Liver (tissue), 9 donors: ENCODE data around the gene ZNF664. TPM values are rescaled to one million over a fixed set of nuclear protein-coding genes. Genes with fewer than 3 reads are reported as not detected.

ENCODE experiments used
- DNase-seq: peaks from one replicate; pipeline ENCODE4 v3.0.0-alpha.2; 2017; ENCODE audit warnings: low spot score
- H3K27ac ChIP-seq, 2 donors: one replicate each; pipeline ENCODE4 v1.7.0; 2013; ENCODE audit warnings: inconsistent platforms in 2 of 2, low read length in 2 of 2, control low read depth in 1 of 2, low read depth in 1 of 2, mild to moderate bottlenecking in 1 of 2
- H3K27me3 ChIP-seq, 4 donors: one replicate each; pipeline versions ENCODE4 v1.6.1 to v1.7.0; 2013; ENCODE audit warnings: low read length in 3 of 4, inconsistent platforms in 1 of 4, mild to moderate bottlenecking in 1 of 4, moderate library complexity in 1 of 4; ENCODE audit not compliant: control insufficient read depth in 4 of 4, insufficient read depth in 4 of 4
- H3K36me3 ChIP-seq, 4 donors: one replicate each; pipeline versions ENCODE4 v1.6.1 to v1.7.0; 2013; ENCODE audit warnings: low read length in 3 of 4, mild to moderate bottlenecking in 3 of 4, low read depth in 1 of 4, moderate library complexity in 1 of 4; ENCODE audit not compliant: control insufficient read depth in 4 of 4, insufficient read depth in 3 of 4
- H3K4me1 ChIP-seq, 4 donors: one replicate each; pipeline versions ENCODE4 v1.6.1 to v1.7.0; 2013; ENCODE audit warnings: low read length in 3 of 4, mild to moderate bottlenecking in 3 of 4, moderate library complexity in 1 of 4; ENCODE audit not compliant: control insufficient read depth in 4 of 4, insufficient read depth in 4 of 4
- H3K4me3 ChIP-seq, 3 donors: one replicate each; pipeline versions ENCODE4 v1.6.1 to v1.7.0; 2013; ENCODE audit warnings: low read length in 3 of 3, control low read depth in 1 of 3, low read depth in 1 of 3, mild to moderate bottlenecking in 1 of 3
- H3K9ac ChIP-seq, 2 donors: one replicate each; pipeline ENCODE4 v1.7.0; 2013; ENCODE audit warnings: low read length in 2 of 2, mild to moderate bottlenecking in 2 of 2, moderate library complexity in 2 of 2, control low read depth in 1 of 2, low read depth in 1 of 2
- H3K9me3 ChIP-seq, 4 donors: one replicate each; pipeline versions ENCODE4 v1.6.1 to v1.7.0; 2013; ENCODE audit warnings: low read length in 3 of 4; ENCODE audit not compliant: control insufficient read depth in 4 of 4
- CTCF ChIP-seq: fragments of 150-350 bp; IDR thresholded peaks from 2 replicates; pipeline ENCODE4 v1.5.1; 2017; ENCODE audit warnings: improper control_type of control experiment, low read depth, low read length; ENCODE audit not compliant: missing input control
- EGR1 ChIP-seq, 2 donors: IDR thresholded peaks; 2 replicates each; pipeline ENCODE4 v1.6.1; 2016 to 2018; ENCODE audit warnings: antibody characterized with exemption in 2 of 2, low read depth in 2 of 2
- FOXA1 ChIP-seq: IDR thresholded peaks from 2 replicates; pipeline ENCODE4 v1.6.1; 2016; ENCODE audit warnings: antibody characterized with exemption
- FOXA2 ChIP-seq: IDR thresholded peaks from 2 replicates; pipeline ENCODE4 v1.6.1; 2016; ENCODE audit warnings: antibody characterized with exemption
- GABPA ChIP-seq, 2 donors: IDR thresholded peaks in 1 of 2; conservative IDR thresholded peaks in 1 of 2; 2 replicates each; pipeline ENCODE4 v1.6.1; 2016; ENCODE audit warnings: antibody characterized with exemption in 2 of 2, mild to moderate bottlenecking in 1 of 2, moderate library complexity in 1 of 2
- HNF4A ChIP-seq, 2 donors: conservative IDR thresholded peaks; 2 replicates each; pipeline ENCODE4 v1.6.1; 2016; ENCODE audit warnings: antibody characterized with exemption in 2 of 2, mild to moderate bottlenecking in 2 of 2
- HNF4G ChIP-seq: IDR thresholded peaks from 2 replicates; pipeline ENCODE4 v1.6.1; 2016; ENCODE audit warnings: antibody characterized with exemption
- JUND ChIP-seq, 2 donors: IDR thresholded peaks; 2 replicates each; pipeline ENCODE4 v1.6.1; 2016; ENCODE audit warnings: antibody characterized with exemption in 2 of 2
- RAD21 ChIP-seq, 2 donors: IDR thresholded peaks; 2 replicates each; pipeline ENCODE4 v1.6.1; 2016; ENCODE audit warnings: antibody characterized with exemption in 2 of 2, mild to moderate bottlenecking in 2 of 2
- RXRA ChIP-seq, 2 donors: IDR thresholded peaks; 2 replicates each; pipeline ENCODE4 v1.6.1; 2017 to 2018; ENCODE audit warnings: antibody characterized with exemption in 2 of 2, mild to moderate bottlenecking in 1 of 2
- SP1 ChIP-seq: IDR thresholded peaks from 2 replicates; pipeline ENCODE4 v1.6.1; 2018; ENCODE audit warnings: antibody characterized with exemption, mild to moderate bottlenecking
- TAF1 ChIP-seq: conservative IDR thresholded peaks from 2 replicates; pipeline ENCODE4 v1.6.1; 2016; ENCODE audit warnings: antibody characterized with exemption, mild to moderate bottlenecking
- YY1 ChIP-seq: IDR thresholded peaks from 2 replicates; pipeline ENCODE4 v1.6.1; 2016; ENCODE audit warnings: antibody characterized with exemption, mild to moderate bottlenecking
- ZBTB33 ChIP-seq: IDR thresholded peaks from 2 replicates; pipeline ENCODE4 v1.6.1; 2016; ENCODE audit warnings: antibody characterized with exemption
- WGBS: extraction: QIAGEN DNeasy Blood & Tissue Kit; methylation state at CpG from one replicate; pipeline ENCODE4 v1.1.7; 2013; 5-methylcytosine and 5-hydroxymethylcytosine counted together
- polyA plus RNA-seq, 2 donors: library from polyadenylated mRNA; stranded (reverse) in 1 of 2; unstranded in 1 of 2; fragments of 200-250 nt in 1 of 2; fragments of >200 nt in 1 of 2; fragmentation: Nextera tagmentation in 1 of 2; extraction: Ambion mirVana in 1 of 2; gene quantifications; one replicate each; pipeline versions ENCODE4 v1.2.1 to v1.2.3, GENCODE V29; 2013 to 2015
- total RNA-seq, 2 donors: library from RNA; depleted of rRNA; stranded (reverse); fragments of >200 nt; gene quantifications; one replicate each; pipeline ENCODE4 v1.2.3, GENCODE V29; 2014
- TF ChIP-seq, protein P1 (sequence below): IDR thresholded peaks from 2 replicates; pipeline ENCODE4 v1.6.1; 2016; ENCODE audit warnings: antibody characterized with exemption
- TF ChIP-seq, protein P2 (sequence below): IDR thresholded peaks from 2 replicates; pipeline ENCODE4 v1.6.1; 2016; ENCODE audit warnings: antibody characterized with exemption
- TF ChIP-seq, protein P3 (sequence below): IDR thresholded peaks from 2 replicates; pipeline ENCODE4 v1.6.1; 2016; ENCODE audit warnings: antibody characterized with exemption, mild to moderate bottlenecking
- donor health status: healthy.
- donor health status: healthy.
- donor health status: healthy.
- donor health status: healthy.
- donor health status: healthy.

ZNF664 gene
- total and polyA plus RNA-seq, 4 donors: 7.2 to 40.3 (median 29.6) TPM

DNA sequence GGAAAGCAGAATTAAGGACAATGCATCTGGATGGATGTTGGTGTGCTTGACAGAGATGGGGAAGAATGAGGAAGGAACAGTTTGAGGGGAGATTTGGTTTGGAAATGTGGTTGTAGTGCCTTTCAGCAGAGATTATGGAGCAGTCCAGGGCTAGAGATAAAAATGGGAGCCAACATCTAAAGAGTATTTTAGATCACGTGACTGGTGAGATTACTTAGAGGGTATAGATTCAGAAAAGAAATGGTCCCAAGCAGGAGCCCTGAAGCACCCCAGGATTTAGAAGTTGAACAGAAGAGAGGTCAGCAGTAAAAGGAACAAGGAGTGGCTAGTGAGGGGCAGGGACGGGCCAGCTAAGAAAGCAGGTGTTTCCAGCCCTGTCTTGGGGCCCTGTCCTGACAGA lies 29.6 kb downstream of the ZNF664 start:
- DNase-seq: no peak
- Histone ChIP-seq H3K27ac (no peak overlapping the region), H3K36me3 (peaks cover 2 to 13% (median 7%) of the 10 kb centered on the region in 4 donors), H3K27me3 (no peaks in the 10 kb centered on the region), H3K4me3 (no peak overlapping the region), H3K4me1 (peaks cover 3 to 10% (median 7%) of the 10 kb centered on the region in 4 donors), H3K9ac (no peak overlapping the region), H3K9me3 (no peaks in the 10 kb centered on the region)
- 72% methylated on average over 2 of the region's 2 CpGs for WGBS
- no peak for TF ChIP-seq RXRA (IDR thresholded peaks at IDR 0.05)

GRCh38 chr12:124004233-124004875 lies 31.3 kb downstream of the ZNF664 start:
- no peak overlapping the region for H3K9ac ChIP-seq
- WGBS: 96% methylated on average over 9 of the region's 9 CpGs
- no peaks in the 10 kb centered on the region for H3K9me3 ChIP-seq
- no peaks in the 10 kb centered on the region for H3K27me3 ChIP-seq
- no peak overlapping the region for H3K4me3 ChIP-seq
- peaks cover 0 to 11% (median 5%) of the 10 kb centered on the region in 4 donors for H3K36me3 ChIP-seq
- H3K27ac ChIP-seq: no peak overlapping the region
- TF ChIP-seq HNF4G (no peak), EGR1 (IDR thresholded peaks at IDR 0.05; ENCODE audit: low read depth in 2 of 2) (no peak), RAD21 (IDR thresholded peaks at IDR 0.05) (no peak), JUND (IDR thresholded peaks at IDR 0.05) (no peak), GABPA (IDR thresholded peaks at IDR 0.05 in 1 of 2, conservative IDR thresholded peaks at IDR 0.05 in 1 of 2) (no peak), RXRA (IDR thresholded peaks at IDR 0.05) (no peak), TAF1 (no peak), YY1 (no peak), FOXA1 (no peak), SP1 (no peak), CTCF (no peak), FOXA2 (no peak), ZBTB33 (no peak), HNF4A (conservative IDR thresholded peaks at IDR 0.05) (no peak)
- TF ChIP-seq, protein P1, sequence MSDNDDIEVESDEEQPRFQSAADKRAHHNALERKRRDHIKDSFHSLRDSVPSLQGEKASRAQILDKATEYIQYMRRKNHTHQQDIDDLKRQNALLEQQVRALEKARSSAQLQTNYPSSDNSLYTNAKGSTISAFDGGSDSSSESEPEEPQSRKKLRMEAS: no peak
- TF ChIP-seq, protein P2, sequence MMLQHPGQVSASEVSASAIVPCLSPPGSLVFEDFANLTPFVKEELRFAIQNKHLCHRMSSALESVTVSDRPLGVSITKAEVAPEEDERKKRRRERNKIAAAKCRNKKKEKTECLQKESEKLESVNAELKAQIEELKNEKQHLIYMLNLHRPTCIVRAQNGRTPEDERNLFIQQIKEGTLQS: no peak
- TF ChIP-seq, protein P3, sequence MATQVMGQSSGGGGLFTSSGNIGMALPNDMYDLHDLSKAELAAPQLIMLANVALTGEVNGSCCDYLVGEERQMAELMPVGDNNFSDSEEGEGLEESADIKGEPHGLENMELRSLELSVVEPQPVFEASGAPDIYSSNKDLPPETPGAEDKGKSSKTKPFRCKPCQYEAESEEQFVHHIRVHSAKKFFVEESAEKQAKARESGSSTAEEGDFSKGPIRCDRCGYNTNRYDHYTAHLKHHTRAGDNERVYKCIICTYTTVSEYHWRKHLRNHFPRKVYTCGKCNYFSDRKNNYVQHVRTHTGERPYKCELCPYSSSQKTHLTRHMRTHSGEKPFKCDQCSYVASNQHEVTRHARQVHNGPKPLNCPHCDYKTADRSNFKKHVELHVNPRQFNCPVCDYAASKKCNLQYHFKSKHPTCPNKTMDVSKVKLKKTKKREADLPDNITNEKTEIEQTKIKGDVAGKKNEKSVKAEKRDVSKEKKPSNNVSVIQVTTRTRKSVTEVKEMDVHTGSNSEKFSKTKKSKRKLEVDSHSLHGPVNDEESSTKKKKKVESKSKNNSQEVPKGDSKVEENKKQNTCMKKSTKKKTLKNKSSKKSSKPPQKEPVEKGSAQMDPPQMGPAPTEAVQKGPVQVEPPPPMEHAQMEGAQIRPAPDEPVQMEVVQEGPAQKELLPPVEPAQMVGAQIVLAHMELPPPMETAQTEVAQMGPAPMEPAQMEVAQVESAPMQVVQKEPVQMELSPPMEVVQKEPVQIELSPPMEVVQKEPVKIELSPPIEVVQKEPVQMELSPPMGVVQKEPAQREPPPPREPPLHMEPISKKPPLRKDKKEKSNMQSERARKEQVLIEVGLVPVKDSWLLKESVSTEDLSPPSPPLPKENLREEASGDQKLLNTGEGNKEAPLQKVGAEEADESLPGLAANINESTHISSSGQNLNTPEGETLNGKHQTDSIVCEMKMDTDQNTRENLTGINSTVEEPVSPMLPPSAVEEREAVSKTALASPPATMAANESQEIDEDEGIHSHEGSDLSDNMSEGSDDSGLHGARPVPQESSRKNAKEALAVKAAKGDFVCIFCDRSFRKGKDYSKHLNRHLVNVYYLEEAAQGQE: no peak
- H3K4me1 ChIP-seq: peaks cover 3 to 14% (median 11%) of the 10 kb centered on the region in 4 donors
- DNase-seq: no peak
